Bone marrow (tissue), 2 donors: ENCODE data around the gene TH.

Experiments used
- DNase-seq, 2 donors: peaks; one replicate each; lab custom pipeline; 2025; lab: John Stamatoyannopoulos, UW

TH gene

GRCh38 chr11:2159536-2160413, 11.8 kb downstream of the TH start:
- no peak for DNase-seq

- DNase-seq = no peak
Observed at GRCh38 chr11:2158966-2159365, 12.6 kb downstream of the TH start.

GRCh38 chr11:2158296-2158737, 13.3 kb downstream of the TH start:
- no peak for DNase-seq

- DNase-seq = no peak
Observed at GRCh38 chr11:2157294-2158040, 14.1 kb downstream of the TH start.

GRCh38 chr11:2156416-2157182, 15.0 kb downstream of the TH start:
- DNase-seq = peak in 1 of 2 donors; percentile 42

GRCh38 chr11:2155511-2155910, 16.1 kb downstream of the TH start:
- no peak for DNase-seq

- no peak for DNase-seq
Observed at GRCh38 chr11:2154889-2155288, 16.7 kb downstream of the TH start.

- DNase-seq = no peak
Observed at GRCh38 chr11:2154195-2154585, 17.4 kb downstream of the TH start.

GRCh38 chr11:2153581-2154194, 17.9 kb downstream of the TH start:
- DNase-seq = no peak

- peak; percentile 39 to 65 for DNase-seq
Observed at GRCh38 chr11:2151500-2152257, 19.9 kb downstream of the TH start.

GRCh38 chr11:2149864-2150847, 21.5 kb downstream of the TH start:
- peak in 1 of 2 donors; percentile 18 for DNase-seq

GRCh38 chr11:2149460-2149859, 22.2 kb downstream of the TH start:
- DNase-seq = no peak

GRCh38 chr11:2148595-2148994, 23.0 kb downstream of the TH start:
- no peak for DNase-seq

- DNase-seq = no peak
Observed at GRCh38 chr11:2147391-2147790, 24.2 kb downstream of the TH start.

GRCh38 chr11:2146051-2146450, 25.6 kb downstream of the TH start:
- no peak for DNase-seq

GRCh38 chr11:2144544-2145248, 26.9 kb downstream of the TH start:
- DNase-seq = no peak

- DNase-seq = no peak
Observed at GRCh38 chr11:2143799-2144543, 27.6 kb downstream of the TH start.

GRCh38 chr11:2143477-2143798, 28.2 kb downstream of the TH start:
- no peak for DNase-seq

- DNase-seq = no peak
Observed at GRCh38 chr11:2142762-2143202, 28.8 kb downstream of the TH start.
